Hematopoietic multipotent progenitor cell (in vitro differentiated cells): Measurements from ENCODE around the gene SIGLEC9. TPM values are rescaled to one million over a fixed set of nuclear protein-coding genes. Genes with fewer than 3 reads are reported as not detected.
"Not testable (repeated sequence)": the region's sequence is repeated elsewhere in the genome, so short reads cannot be mapped to it uniquely, and the experiment has no call there.

ENCODE experiments used
- DNase-seq, 3 donors: peaks; one replicate each; pipeline ENCODE4 v3.0.0-alpha.2; 2011 to 2015; ENCODE audit warnings: low read depth in 2 of 3, low spot score in 2 of 3
- total RNA-seq: library from RNA; depleted of rRNA; stranded (reverse); fragments of >200 nt; gene quantifications from one replicate; pipeline ENCODE4 v1.2.3, GENCODE V29; 2012

Gene SIGLEC9
- total RNA-seq, 1 donor: 0.27 TPM

GRCh38 chr19:51142119-51142518 is 17.4 kb downstream of the SIGLEC9 start, which contains the start of gene SIGLEC7:
Gene SIGLEC7 (plus strand): TSS chr19:51142301. CDS start chr19:51142370, 69 bp downstream.
- no peak for DNase-seq

GRCh38 chr19:51142809-51143475 is 18.2 kb downstream of the SIGLEC9 start:
- not testable (repeated sequence) for DNase-seq

GRCh38 chr19:51143486-51143885 is 18.8 kb downstream of the SIGLEC9 start:
- no peak for DNase-seq

- DNase-seq: no peak
Observed at GRCh38 chr19:51144482-51145045, 19.9 kb downstream of the SIGLEC9 start.

- DNase-seq: no peak
Observed at GRCh38 chr19:51145916-51146493, 21.3 kb downstream of the SIGLEC9 start.

- DNase-seq: no peak
Observed at GRCh38 chr19:51146751-51147150, 22.0 kb downstream of the SIGLEC9 start.

GRCh38 chr19:51147663-51148062 is 23.0 kb downstream of the SIGLEC9 start:
- DNase-seq: peak in 1 of 3 donors; percentile 34

GRCh38 chr19:51148580-51148979 is 23.9 kb downstream of the SIGLEC9 start:
- DNase-seq: peak in 2 of 3 donors; percentile 19 to 73

GRCh38 chr19:51150627-51151026 is 25.9 kb downstream of the SIGLEC9 start:
- no peak for DNase-seq

- DNase-seq: no peak
Observed at GRCh38 chr19:51156710-51157109, 32.0 kb downstream of the SIGLEC9 start.

- DNase-seq: no peak
Observed at GRCh38 chr19:51157265-51157664, 32.6 kb downstream of the SIGLEC9 start.

- peak; percentile 23 to 92 (median 72) for DNase-seq
Observed at GRCh38 chr19:51158474-51159129, 33.9 kb downstream of the SIGLEC9 start.

- no peak for DNase-seq
Observed at GRCh38 chr19:51159656-51160055, 35.0 kb downstream of the SIGLEC9 start.

- no peak for DNase-seq
Observed at GRCh38 chr19:51161266-51161665, 36.6 kb downstream of the SIGLEC9 start.

GRCh38 chr19:51161867-51162496 is 37.3 kb downstream of the SIGLEC9 start:
- no peak for DNase-seq

GRCh38 chr19:51163257-51163656 is 38.6 kb downstream of the SIGLEC9 start:
- DNase-seq: no peak

GRCh38 chr19:51164215-51164614 is 39.5 kb downstream of the SIGLEC9 start:
- DNase-seq: no peak

GRCh38 chr19:51166846-51167490 is 42.3 kb downstream of the SIGLEC9 start:
- DNase-seq: peak in 2 of 3 donors; percentile 63 to 68

GRCh38 chr19:51168564-51169282 is 44.0 kb downstream of the SIGLEC9 start:
- DNase-seq: no peak
